Naive thymus-derived CD4-positive, alpha-beta T cell (primary cell): ENCODE data around the gene GLG1. TPM values are rescaled to one million over a fixed set of nuclear protein-coding genes. Genes with fewer than 3 reads are reported as not detected.

ENCODE experiments used
- ATAC-seq: fragments of 150-1000 bp; cut with Tn5 transposase; 2 replicates; pipeline ENCODE4 v1.10.0; 2021; ENCODE audit warnings: mild to moderate bottlenecking, moderate library complexity
- CTCF ChIA-PET: fragments of 350-600 bp; sonication (Branson Sonifier 250); formaldehyde crosslinking; loops from one replicate; lab custom pipeline; 2021; ENCODE audit warnings: antibody characterized with exemption; lab: Charles Lee
- POLR2A ChIA-PET: fragments of 350-600 bp; sonication (Branson Sonifier 250); formaldehyde crosslinking; loops from one replicate; lab custom pipeline; 2021; ENCODE audit warnings: antibody characterized with exemption, inconsistent platforms; lab: Charles Lee
- DNase-seq, 9 donors: peaks; one replicate each; pipeline versions ENCODE4 v3.0.0 to v3.0.0-alpha.2; 2020 to 2022; ENCODE audit warnings: mixed read lengths in 1 of 9
- H3K27ac ChIP-seq: one replicate; pipeline ENCODE4 v1.7.0; 2013; ENCODE audit warnings: mild to moderate bottlenecking, low read depth, low read length, moderate library complexity
- H3K27me3 ChIP-seq, 2 donors: one replicate each; pipeline ENCODE4 v1.7.0; 2013; ENCODE audit warnings: low read length in 2 of 2, mild to moderate bottlenecking in 2 of 2, moderate library complexity in 2 of 2; ENCODE audit not compliant: control insufficient read depth in 2 of 2, insufficient read depth in 2 of 2
- H3K36me3 ChIP-seq, 3 experiments: 1 replicate in 2 of 3; 2 replicates in 1 of 3; pipeline ENCODE4 v1.7.0; 2013; ENCODE audit warnings: low read length in 3 of 3, mild to moderate bottlenecking in 3 of 3, moderate library complexity in 1 of 3; ENCODE audit not compliant: insufficient read depth in 3 of 3, control insufficient read depth in 2 of 3
- H3K4me1 ChIP-seq, 2 donors: one replicate each; pipeline ENCODE4 v1.7.0; 2013; ENCODE audit warnings: low read length in 2 of 2, mild to moderate bottlenecking in 2 of 2, moderate library complexity in 1 of 2; ENCODE audit not compliant: control insufficient read depth in 2 of 2, insufficient read depth in 2 of 2
- H3K4me3 ChIP-seq: 2 replicates; pipeline ENCODE4 v1.7.0; 2013; ENCODE audit warnings: mild to moderate bottlenecking, low read length
- H3K9me3 ChIP-seq, 3 experiments: 1 replicate in 2 of 3; 2 replicates in 1 of 3; pipeline ENCODE4 v1.7.0; 2013; ENCODE audit warnings: low read length in 3 of 3; ENCODE audit not compliant: control insufficient read depth in 2 of 3
- H3K27ac Mint-ChIP-seq, 9 donors: one replicate each; pipeline ENCODE4 v1.8.0; 2020 to 2022; ENCODE audit warnings: mixed read lengths in 9 of 9, mild to moderate bottlenecking in 8 of 9, moderate library complexity in 5 of 9, inconsistent platforms in 2 of 9
- H3K27me3 Mint-ChIP-seq, 5 donors: one replicate each; pipeline ENCODE4 v1.8.0; 2021 to 2022; ENCODE audit warnings: mixed read lengths in 5 of 5, mild to moderate bottlenecking in 1 of 5
- H3K36me3 Mint-ChIP-seq, 5 donors: one replicate each; pipeline ENCODE4 v1.8.0; 2020 to 2022; ENCODE audit warnings: mixed read lengths in 5 of 5, mild to moderate bottlenecking in 3 of 5, inconsistent platforms in 1 of 5
- H3K4me1 Mint-ChIP-seq, 7 donors: one replicate each; pipeline ENCODE4 v1.8.0; 2020 to 2022; ENCODE audit warnings: mixed read lengths in 7 of 7, mild to moderate bottlenecking in 3 of 7, inconsistent platforms in 1 of 7
- H3K4me3 Mint-ChIP-seq, 10 donors: one replicate each; pipeline ENCODE4 v1.8.0; 2020 to 2022; ENCODE audit warnings: mild to moderate bottlenecking in 10 of 10, mixed read lengths in 10 of 10, moderate library complexity in 6 of 10, inconsistent platforms in 2 of 10
- H3K9me3 Mint-ChIP-seq, 11 donors: one replicate each; pipeline ENCODE4 v1.8.0; 2020 to 2022; ENCODE audit warnings: mixed read lengths in 11 of 11, mild to moderate bottlenecking in 4 of 11, inconsistent platforms in 1 of 11, moderate library complexity in 1 of 11
- intact Hi-C, 2 donors: fragments of 100-400 bp; cut with micrococcal nuclease; formaldehyde crosslinking; loops; one replicate each; pipeline ENCODE4 v1.15.1; 2023
- polyA plus RNA-seq, 2 donors: library from polyadenylated mRNA; unstranded; fragments of 300-500 nt; fragmentation: Illumina TruSeq; gene quantifications; one replicate each; pipeline ENCODE4 v1.2.3, GENCODE V29; 2021
- total RNA-seq, 6 experiments: library from RNA in 5 of 6; stranded (reverse) in 5 of 6; gene quantifications; 1 replicate in 5 of 6; 2 replicates in 1 of 6; pipeline ENCODE4 v1.2.3 and lab custom pipeline; 2021 to 2026

The GLG1 gene
- total and polyA plus RNA-seq, 7 experiments from 2014 or later: 125 to 285 (median 188) TPM

DNA sequence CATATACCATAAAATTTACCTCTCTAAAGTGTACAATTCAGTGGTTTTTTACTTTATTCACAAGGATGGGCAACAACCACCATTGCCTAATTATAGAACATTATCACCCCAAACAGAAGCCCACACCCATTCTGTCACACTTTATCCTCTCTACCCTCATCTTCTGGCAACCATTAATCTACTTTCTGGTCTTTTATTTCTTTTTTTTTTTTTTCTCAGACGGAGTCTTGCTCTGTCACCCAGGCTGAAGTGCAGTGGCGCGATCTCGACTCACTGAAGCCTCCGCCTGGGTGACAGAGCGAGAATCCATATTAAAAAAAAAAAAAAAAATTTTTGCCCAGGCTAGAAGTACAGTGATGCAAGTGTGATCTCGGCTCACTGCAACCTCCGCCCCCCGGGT lies 95.0 kb downstream of the GLG1 start:
- peaks cover 0 to 5% (median 1%) of the 10 kb centered on the region in 11 donors for H3K9me3 Mint-ChIP-seq
- no peaks in the 10 kb centered on the region for H3K27me3 Mint-ChIP-seq
- peaks cover 45 to 79% (median 73%) of the 10 kb centered on the region in 7 donors for H3K4me1 Mint-ChIP-seq
- Histone ChIP-seq H3K4me3 (no peak overlapping the region), H3K27ac (peak overlapping the region; percentile 14), H3K4me1 (peaks cover 0 to 3% of the 10 kb centered on the region in 2 donors), H3K27me3 (no peaks in the 10 kb centered on the region), H3K36me3 (peaks cover 0 to 10% (median 8%) of the 10 kb centered on the region in 3 experiments), H3K9me3 (no peaks in the 10 kb centered on the region)
- DNase-seq: no peak
- no peak for ATAC-seq
- POLR2A ChIA-PET: interaction anchor here (0.7 kb wide), 1 partner anchor 448 kb away, joined by 3 read pairs; no protein-coding TSS in a partner anchor
- peaks cover 6 to 52% (median 38%) of the 10 kb centered on the region in 5 donors for H3K36me3 Mint-ChIP-seq
- H3K27ac Mint-ChIP-seq: peak overlapping the region in 3 of 9 donors; percentile 20 to 80 (median 72)
- intact Hi-C loops: no loop called here
- CTCF ChIA-PET: no interaction called here
- H3K4me3 Mint-ChIP-seq: no peak overlapping the region

DNA sequence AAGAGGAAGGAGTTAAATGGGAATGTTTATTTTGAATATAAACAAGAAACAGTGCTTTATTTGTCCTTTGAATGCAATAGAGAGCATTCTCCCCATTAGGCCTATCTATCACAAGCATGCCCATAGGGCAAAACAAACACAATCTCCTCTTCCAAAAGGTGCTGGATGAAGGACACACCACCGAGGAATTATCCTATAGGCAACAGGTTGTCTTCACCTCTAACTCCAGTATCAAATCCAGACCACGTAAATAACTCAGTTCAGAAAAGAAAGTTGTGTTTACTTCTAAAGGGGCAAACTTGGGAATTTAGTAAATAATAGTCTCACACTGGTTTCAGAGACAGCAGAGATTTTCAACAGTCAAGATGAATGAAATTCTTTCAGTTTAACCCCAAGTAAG lies 101.9 kb downstream of the GLG1 start:
- intact Hi-C loops: no loop called here
- H3K4me1 ChIP-seq: no peaks in the 10 kb centered on the region
- Mint-ChIP-seq H3K4me1 (peaks cover 0 to 48% (median 43%) of the 10 kb centered on the region in 7 donors), H3K4me3 (no peak overlapping the region), H3K9me3 (no peaks in the 10 kb centered on the region), H3K27me3 (no peaks in the 10 kb centered on the region), H3K27ac (peak overlapping the region in 4 of 9 donors; percentile 24 to 69 (median 50)), H3K36me3 (peaks cover 7 to 39% (median 25%) of the 10 kb centered on the region in 5 donors)
- no peak for DNase-seq
- ChIA-PET CTCF (no interaction called here), POLR2A (no interaction called here)
- ATAC-seq: no peak
- H3K4me3 ChIP-seq: no peak overlapping the region
- H3K9me3 ChIP-seq: no peaks in the 10 kb centered on the region
- H3K36me3 ChIP-seq: peaks cover 0 to 52% (median 12%) of the 10 kb centered on the region in 3 experiments
- no peaks in the 10 kb centered on the region for H3K27me3 ChIP-seq
- H3K27ac ChIP-seq: no peak overlapping the region

DNA sequence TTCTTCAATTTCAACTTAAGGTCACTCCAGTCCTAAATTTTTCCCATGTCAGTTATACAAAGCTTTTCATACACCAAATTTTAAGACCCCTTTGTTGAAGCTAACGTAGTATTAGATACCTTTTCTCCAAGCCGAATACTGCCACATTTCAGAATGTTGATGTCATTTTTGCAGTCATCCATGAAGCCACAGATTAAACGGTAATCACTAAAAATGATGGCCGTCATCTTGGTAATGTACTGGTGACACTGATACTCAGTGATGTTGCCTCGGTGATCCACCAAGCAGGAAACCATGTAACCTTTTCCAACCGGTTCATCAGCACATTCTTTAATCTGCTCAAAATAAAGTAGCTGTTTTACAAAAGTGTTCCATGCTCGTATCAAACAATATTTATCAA lies 103.5 kb downstream of the GLG1 start:
- Histone ChIP-seq H3K4me3 (no peak overlapping the region), H3K27ac (peak overlapping the region; percentile 1), H3K27me3 (no peaks in the 10 kb centered on the region), H3K9me3 (no peaks in the 10 kb centered on the region), H3K36me3 (peaks cover 0 to 52% (median 12%) of the 10 kb centered on the region in 3 experiments), H3K4me1 (no peaks in the 10 kb centered on the region)
- DNase-seq: no peak
- POLR2A ChIA-PET: no interaction called here
- peaks cover 7 to 35% (median 21%) of the 10 kb centered on the region in 5 donors for H3K36me3 Mint-ChIP-seq
- H3K9me3 Mint-ChIP-seq: no peaks in the 10 kb centered on the region
- ATAC-seq: no peak
- CTCF ChIA-PET: interaction anchor here (1.0 kb wide), 1 partner anchor 119 kb away, joined by 3 read pairs; no protein-coding TSS in a partner anchor
- H3K27ac Mint-ChIP-seq: peak overlapping the region in 4 of 9 donors; percentile 10 to 61 (median 37)
- no peak overlapping the region for H3K4me3 Mint-ChIP-seq
- intact Hi-C loops: loop anchor here in 1 of 2 donors (5.0 kb wide), 1 partner anchor 104 kb away; the partner anchor contains the start of gene GLG1
- H3K27me3 Mint-ChIP-seq: no peaks in the 10 kb centered on the region
- peaks cover 0 to 48% (median 38%) of the 10 kb centered on the region in 7 donors for H3K4me1 Mint-ChIP-seq

DNA sequence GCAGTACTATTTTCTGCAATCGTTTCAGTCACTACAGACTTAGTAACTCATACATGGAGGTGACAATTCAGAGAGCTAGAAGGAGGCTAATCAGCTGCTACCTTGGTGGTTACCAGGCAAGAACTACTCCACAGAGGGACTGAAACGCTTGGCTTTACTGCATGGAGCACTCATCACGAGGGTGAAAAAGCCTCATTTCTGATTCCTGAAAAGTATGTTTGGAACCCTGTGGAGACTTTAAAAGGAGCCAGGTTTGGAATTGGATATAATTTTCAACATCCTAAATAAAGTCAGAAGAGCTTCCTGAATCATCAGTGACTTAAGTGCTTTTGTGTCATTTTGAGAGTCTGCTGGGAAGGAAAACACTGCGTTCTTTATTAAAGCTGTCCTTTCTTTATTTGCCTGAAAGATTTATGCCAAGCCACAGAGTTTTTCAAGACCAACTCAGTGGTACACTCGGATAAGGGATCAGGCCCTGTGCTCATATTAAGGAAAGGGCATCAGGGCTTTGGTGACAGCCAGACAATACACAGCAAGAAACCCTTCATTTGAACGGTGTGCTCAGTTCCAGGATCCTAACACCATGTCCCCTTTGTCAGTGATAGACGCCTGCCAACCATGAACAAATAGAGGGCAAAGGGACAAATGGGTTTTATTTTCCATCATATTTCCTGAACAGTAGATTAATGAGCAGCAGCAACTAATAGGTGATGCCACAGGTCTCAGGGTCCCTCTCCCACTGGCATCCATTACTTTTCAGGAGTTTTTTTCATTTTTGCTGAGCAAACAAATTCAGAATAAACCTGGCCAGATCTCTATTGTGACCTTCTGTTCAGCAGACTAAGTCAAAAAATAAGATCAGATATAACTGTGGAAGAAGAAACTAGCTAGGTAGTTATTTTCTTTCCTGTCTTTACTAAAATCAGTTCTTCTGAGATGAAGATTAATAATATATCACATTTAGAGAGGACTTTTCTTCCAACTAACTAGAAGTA lies 105.1 kb downstream of the GLG1 start:
- intact Hi-C loops: loop anchor here in 1 of 2 donors (2.0 to 5.0 kb wide), 2 partner anchors 106 to 121 kb away; partner anchors contain the start of gene GLG1

DNA sequence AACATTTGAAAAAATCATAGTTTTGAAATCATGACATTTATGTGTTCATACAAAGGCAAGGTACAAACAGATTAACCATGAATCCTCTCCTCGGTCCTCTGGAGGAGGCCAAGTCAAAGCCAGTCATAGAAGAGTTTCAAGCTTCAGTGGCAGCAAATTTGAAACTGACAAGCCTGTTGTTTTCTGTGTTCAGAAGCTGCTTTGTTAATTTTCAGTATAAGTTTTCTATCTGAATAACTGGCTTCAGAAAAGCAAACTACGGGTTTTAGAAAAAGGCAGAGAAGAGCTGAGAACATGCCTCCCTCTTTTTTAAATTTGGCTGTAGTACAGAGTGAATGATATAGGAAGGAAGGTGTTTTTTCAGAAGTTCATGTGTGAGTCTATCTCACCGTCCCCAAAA lies 106.0 kb downstream of the GLG1 start:
- Histone ChIP-seq H3K36me3 (peaks cover 0 to 52% (median 4%) of the 10 kb centered on the region in 3 experiments), H3K4me3 (no peak overlapping the region), H3K27ac (no peak overlapping the region), H3K27me3 (no peaks in the 10 kb centered on the region), H3K9me3 (no peaks in the 10 kb centered on the region), H3K4me1 (no peaks in the 10 kb centered on the region)
- no peak for ATAC-seq
- CTCF ChIA-PET: interaction anchor here (1.5 kb wide), 1 partner anchor 124 kb away, joined by 8 read pairs; no protein-coding TSS in a partner anchor
- peak overlapping the region in 5 of 9 donors; percentile 16 to 84 (median 65) for H3K27ac Mint-ChIP-seq
- H3K9me3 Mint-ChIP-seq: no peaks in the 10 kb centered on the region
- H3K4me1 Mint-ChIP-seq: peaks cover 0 to 34% (median 26%) of the 10 kb centered on the region in 7 donors
- H3K36me3 Mint-ChIP-seq: peaks cover 4 to 29% (median 9%) of the 10 kb centered on the region in 5 donors
- no peak overlapping the region for H3K4me3 Mint-ChIP-seq
- intact Hi-C loops: loop anchor here in 1 of 2 donors (2.0 to 5.0 kb wide), 2 partner anchors 106 to 122 kb away; partner anchors contain the start of gene GLG1
- POLR2A ChIA-PET: interaction anchor here (0.5 kb wide), 1 partner anchor 14 kb away, joined by 3 read pairs; no protein-coding TSS in a partner anchor
- no peaks in the 10 kb centered on the region for H3K27me3 Mint-ChIP-seq
- no peak for DNase-seq

More for the DNA sequence above, 105.1 kb downstream of the GLG1 start:
- Histone ChIP-seq H3K36me3 (peaks cover 0 to 45% (median 4%) of the 10 kb centered on the region in 3 experiments), H3K4me1 (no peaks in the 10 kb centered on the region), H3K4me3 (no peak overlapping the region), H3K27me3 (no peaks in the 10 kb centered on the region), H3K9me3 (no peaks in the 10 kb centered on the region), H3K27ac (no peak overlapping the region)
- peaks cover 0 to 37% (median 29%) of the 10 kb centered on the region in 7 donors for H3K4me1 Mint-ChIP-seq
- no peak overlapping the region for H3K4me3 Mint-ChIP-seq
- ATAC-seq (no peak), DNase-seq (no peak)
- peaks cover 7 to 26% (median 12%) of the 10 kb centered on the region in 5 donors for H3K36me3 Mint-ChIP-seq
- no peaks in the 10 kb centered on the region for H3K27me3 Mint-ChIP-seq
- no peaks in the 10 kb centered on the region for H3K9me3 Mint-ChIP-seq
- POLR2A ChIA-PET: interaction anchor here (0.5 to 0.7 kb wide), 3 partner anchors 15 to 76 kb away, joined by 3 to 4 read pairs (median 3); no protein-coding TSS in a partner anchor
- peak overlapping the region in 8 of 9 donors; percentile 23 to 65 (median 59) for H3K27ac Mint-ChIP-seq
- CTCF ChIA-PET: no interaction called here

DNA sequence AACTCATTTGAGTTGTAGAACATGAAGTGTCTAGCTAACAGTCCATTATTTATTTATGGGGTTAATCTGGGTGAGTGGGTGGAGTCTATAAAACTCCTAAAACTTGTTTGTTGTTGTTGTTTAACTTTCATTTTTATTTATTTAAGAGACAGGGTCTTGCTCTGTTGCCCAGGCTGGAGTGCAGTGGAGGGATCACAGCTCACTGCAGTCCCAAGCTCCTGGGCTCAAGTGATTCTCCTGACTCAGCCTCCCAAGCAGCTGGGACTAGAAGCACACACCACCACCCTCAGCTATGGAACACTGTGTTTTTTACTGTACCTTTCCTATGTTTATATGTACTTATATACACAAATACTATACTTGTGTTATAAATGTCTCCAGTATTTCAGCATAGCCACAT lies 107.8 kb downstream of the GLG1 start:
- H3K36me3 ChIP-seq: peaks cover 0 to 52% (median 4%) of the 10 kb centered on the region in 3 experiments

More for the DNA sequence above, 107.8 kb downstream of the GLG1 start:
- ChIA-PET POLR2A (interaction anchor here (0.6 kb wide), 2 partner anchors 13 to 78 kb away, joined by 3 to 5 read pairs; no protein-coding TSS in a partner anchor), CTCF (interaction anchor here (0.6 to 1.2 kb wide), 3 partner anchors 9 to 124 kb away, joined by 3 to 4 read pairs (median 3); no protein-coding TSS in a partner anchor)
- ATAC-seq (no peak), DNase-seq (no peak)
- Mint-ChIP-seq H3K36me3 (peaks cover 5 to 32% (median 9%) of the 10 kb centered on the region in 5 donors), H3K4me1 (peaks cover 0 to 29% (median 20%) of the 10 kb centered on the region in 7 donors), H3K4me3 (no peak overlapping the region), H3K9me3 (no peaks in the 10 kb centered on the region), H3K27ac (peak overlapping the region in 3 of 9 donors; percentile 10 to 54 (median 18)), H3K27me3 (no peaks in the 10 kb centered on the region)
- H3K9me3 ChIP-seq: no peaks in the 10 kb centered on the region
- H3K27ac ChIP-seq: no peak overlapping the region
- H3K27me3 ChIP-seq: no peaks in the 10 kb centered on the region
- H3K4me3 ChIP-seq: no peak overlapping the region
- no peaks in the 10 kb centered on the region for H3K4me1 ChIP-seq
- intact Hi-C loops: no loop called here
